Body of pancreas (tissue), 4 donors: ENCODE results near the gene QRFPR. TPM values are rescaled to one million over a fixed set of nuclear protein-coding genes. Genes with fewer than 3 reads are reported as not detected.

Experiments used
- ATAC-seq: fragments of 150-250 bp; one replicate; pipeline ENCODE4 v1.9.1; 2016
- DNase-seq, 4 donors: peaks; one replicate each; pipeline ENCODE4 v3.0.0-alpha.2; 2019
- H3K27ac ChIP-seq, 4 donors: fragments of 200-600 bp; sonication (generic); 1 replicate in 3 of 4; 2 replicates in 1 of 4; pipeline versions ENCODE4 v1.5.1 to v1.6.1; 2016 to 2019; ENCODE audit warnings: mild to moderate bottlenecking in 1 of 4, mixed read lengths in 1 of 4, moderate library complexity in 1 of 4
- H3K27me3 ChIP-seq, 2 donors: fragments of 200-600 bp; sonication (generic); one replicate each; pipeline ENCODE4 v1.6.0; 2016; ENCODE audit warnings: mild to moderate bottlenecking in 1 of 2
- H3K36me3 ChIP-seq, 2 donors: fragments of 200-600 bp; sonication (generic); replicated peaks in 1 of 2; 2 replicates each; pipeline ENCODE4 v1.5.1; 2016; ENCODE audit warnings: low read depth in 2 of 2; ENCODE audit not compliant: insufficient read depth in 1 of 2
- H3K4me1 ChIP-seq: fragments of 200-600 bp; sonication (generic); one replicate; pipeline ENCODE4 v1.6.0; 2016
- H3K4me3 ChIP-seq, 2 donors: fragments of 200-600 bp; sonication (generic); 1 replicate in 1 of 2; 2 replicates in 1 of 2; pipeline ENCODE4 v1.5.1; 2016 to 2019
- H3K9me3 ChIP-seq, 3 donors: fragments of 200-600 bp; sonication (generic); 1 replicate in 2 of 3; 2 replicates in 1 of 3; pipeline ENCODE4 v1.5.1; 2016
- CTCF ChIP-seq, 7 experiments: fragments of 450-650 bp in 4 of 7; fragments of 200-600 bp in 3 of 7; sonication (generic) in 3 of 7; IDR thresholded peaks; one replicate each; pipeline ENCODE4 v1.5.1; 2016 to 2019; ENCODE audit warnings: antibody characterized with exemption in 7 of 7
- POLR2A ChIP-seq, 3 donors: fragments of 450-650 bp; IDR thresholded peaks; one replicate each; pipeline ENCODE4 v1.6.1; 2016; ENCODE audit warnings: antibody characterized with exemption in 3 of 3, mild to moderate bottlenecking in 2 of 3
- WGBS, 2 donors: methylation state at CpG; one replicate each; pipeline ENCODE4 v1.1.5; 2017; 5-methylcytosine and 5-hydroxymethylcytosine counted together
- intact Hi-C: fragments of 100-400 bp; cut with DNase I; formaldehyde crosslinking; loops from one replicate; pipeline ENCODE4 v1.15.1; 2023
- small RNA-seq: library from RNA; depleted of rRNA; stranded (forward); fragments of <200 nt; gene quantifications from one replicate; pipeline ENCODE3, GENCODE V24; 2016
- total RNA-seq, 2 donors: library from RNA; depleted of rRNA; stranded (reverse); fragments of >200 nt; gene quantifications; one replicate each; pipeline ENCODE4 v1.1.0, GENCODE V29; 2016

Gene QRFPR
- total RNA-seq, 2 donors from 2014 or later, result not detected

- WGBS, 2 donors, result 40 to 43% methylated on average over 4 of the region's 4 CpGs
- H3K36me3 ChIP-seq, result no peaks in the 10 kb centered on the region
- no peak overlapping the region for H3K4me3 ChIP-seq
- no peaks in the 10 kb centered on the region for H3K27me3 ChIP-seq
- no peak for ATAC-seq
- H3K9me3 ChIP-seq, result no peaks in the 10 kb centered on the region
- intact Hi-C loops, result no loop called here
- no peak for DNase-seq
- no peak overlapping the region for H3K27ac ChIP-seq
- no peak for TF ChIP-seq POLR2A (IDR thresholded peaks at IDR 0.05)
- no peak for TF ChIP-seq CTCF (IDR thresholded peaks at IDR 0.05)
- H3K4me1 ChIP-seq, result no peaks in the 10 kb centered on the region
Observed at GRCh38 chr4:121278811-121279368, 101.9 kb downstream of the QRFPR start.

Small RNA genes lying within 50 kb of the gene (small RNA-seq; reads per million reads assigned to genes)
- gene RF00019, result not detected

Other genes with a start within 250 kb of the QRFPR start
- not detected for gene TNIP3, start 216.7 kb downstream of the QRFPR start, total RNA-seq